Liver (tissue), 9 donors: Measurements from ENCODE around the gene SQOR. TPM values are rescaled to one million over a fixed set of nuclear protein-coding genes. Genes with fewer than 3 reads are reported as not detected.
"Not testable (repeated sequence)": the region's sequence is repeated elsewhere in the genome, so short reads cannot be mapped to it uniquely, and the experiment has no call there.

ENCODE experiments used
- DNase-seq: peaks from one replicate; pipeline ENCODE4 v3.0.0-alpha.2; 2017; ENCODE audit warnings: low spot score
- H3K27ac ChIP-seq, 2 donors: one replicate each; pipeline ENCODE4 v1.7.0; 2013; ENCODE audit warnings: inconsistent platforms in 2 of 2, low read length in 2 of 2, control low read depth in 1 of 2, low read depth in 1 of 2, mild to moderate bottlenecking in 1 of 2
- H3K27me3 ChIP-seq, 4 donors: one replicate each; pipeline versions ENCODE4 v1.6.1 to v1.7.0; 2013; ENCODE audit warnings: low read length in 3 of 4, inconsistent platforms in 1 of 4, mild to moderate bottlenecking in 1 of 4, moderate library complexity in 1 of 4; ENCODE audit not compliant: control insufficient read depth in 4 of 4, insufficient read depth in 4 of 4
- H3K36me3 ChIP-seq, 4 donors: one replicate each; pipeline versions ENCODE4 v1.6.1 to v1.7.0; 2013; ENCODE audit warnings: low read length in 3 of 4, mild to moderate bottlenecking in 3 of 4, low read depth in 1 of 4, moderate library complexity in 1 of 4; ENCODE audit not compliant: control insufficient read depth in 4 of 4, insufficient read depth in 3 of 4
- H3K4me1 ChIP-seq, 4 donors: one replicate each; pipeline versions ENCODE4 v1.6.1 to v1.7.0; 2013; ENCODE audit warnings: low read length in 3 of 4, mild to moderate bottlenecking in 3 of 4, moderate library complexity in 1 of 4; ENCODE audit not compliant: control insufficient read depth in 4 of 4, insufficient read depth in 4 of 4
- H3K4me3 ChIP-seq, 3 donors: one replicate each; pipeline versions ENCODE4 v1.6.1 to v1.7.0; 2013; ENCODE audit warnings: low read length in 3 of 3, control low read depth in 1 of 3, low read depth in 1 of 3, mild to moderate bottlenecking in 1 of 3
- H3K9ac ChIP-seq, 2 donors: one replicate each; pipeline ENCODE4 v1.7.0; 2013; ENCODE audit warnings: low read length in 2 of 2, mild to moderate bottlenecking in 2 of 2, moderate library complexity in 2 of 2, control low read depth in 1 of 2, low read depth in 1 of 2
- H3K9me3 ChIP-seq, 4 donors: one replicate each; pipeline versions ENCODE4 v1.6.1 to v1.7.0; 2013; ENCODE audit warnings: low read length in 3 of 4; ENCODE audit not compliant: control insufficient read depth in 4 of 4
- EGR1 ChIP-seq, 2 donors: IDR thresholded peaks; 2 replicates each; pipeline ENCODE4 v1.6.1; 2016 to 2018; ENCODE audit warnings: antibody characterized with exemption in 2 of 2, low read depth in 2 of 2
- FOXA1 ChIP-seq: IDR thresholded peaks from 2 replicates; pipeline ENCODE4 v1.6.1; 2016; ENCODE audit warnings: antibody characterized with exemption
- FOXA2 ChIP-seq: IDR thresholded peaks from 2 replicates; pipeline ENCODE4 v1.6.1; 2016; ENCODE audit warnings: antibody characterized with exemption
- GABPA ChIP-seq, 2 donors: IDR thresholded peaks in 1 of 2; conservative IDR thresholded peaks in 1 of 2; 2 replicates each; pipeline ENCODE4 v1.6.1; 2016; ENCODE audit warnings: antibody characterized with exemption in 2 of 2, mild to moderate bottlenecking in 1 of 2, moderate library complexity in 1 of 2
- HNF4A ChIP-seq, 2 donors: conservative IDR thresholded peaks; 2 replicates each; pipeline ENCODE4 v1.6.1; 2016; ENCODE audit warnings: antibody characterized with exemption in 2 of 2, mild to moderate bottlenecking in 2 of 2
- HNF4G ChIP-seq: IDR thresholded peaks from 2 replicates; pipeline ENCODE4 v1.6.1; 2016; ENCODE audit warnings: antibody characterized with exemption
- JUND ChIP-seq, 2 donors: IDR thresholded peaks; 2 replicates each; pipeline ENCODE4 v1.6.1; 2016; ENCODE audit warnings: antibody characterized with exemption in 2 of 2
- NR2F2 ChIP-seq: IDR thresholded peaks from 2 replicates; pipeline ENCODE4 v1.6.1; 2016; ENCODE audit warnings: antibody characterized with exemption
- RAD21 ChIP-seq, 2 donors: IDR thresholded peaks; 2 replicates each; pipeline ENCODE4 v1.6.1; 2016; ENCODE audit warnings: antibody characterized with exemption in 2 of 2, mild to moderate bottlenecking in 2 of 2
- RXRA ChIP-seq, 2 donors: IDR thresholded peaks; 2 replicates each; pipeline ENCODE4 v1.6.1; 2017 to 2018; ENCODE audit warnings: antibody characterized with exemption in 2 of 2, mild to moderate bottlenecking in 1 of 2
- SP1 ChIP-seq: IDR thresholded peaks from 2 replicates; pipeline ENCODE4 v1.6.1; 2018; ENCODE audit warnings: antibody characterized with exemption, mild to moderate bottlenecking
- TAF1 ChIP-seq: conservative IDR thresholded peaks from 2 replicates; pipeline ENCODE4 v1.6.1; 2016; ENCODE audit warnings: antibody characterized with exemption, mild to moderate bottlenecking
- YY1 ChIP-seq: IDR thresholded peaks from 2 replicates; pipeline ENCODE4 v1.6.1; 2016; ENCODE audit warnings: antibody characterized with exemption, mild to moderate bottlenecking
- WGBS: extraction: QIAGEN DNeasy Blood & Tissue Kit; methylation state at CpG from one replicate; pipeline ENCODE4 v1.1.7; 2013; 5-methylcytosine and 5-hydroxymethylcytosine counted together
- polyA plus RNA-seq, 2 donors: library from polyadenylated mRNA; stranded (reverse) in 1 of 2; unstranded in 1 of 2; fragments of 200-250 nt in 1 of 2; fragments of >200 nt in 1 of 2; fragmentation: Nextera tagmentation in 1 of 2; extraction: Ambion mirVana in 1 of 2; gene quantifications; one replicate each; pipeline versions ENCODE4 v1.2.1 to v1.2.3, GENCODE V29; 2013 to 2015
- total RNA-seq, 2 donors: library from RNA; depleted of rRNA; stranded (reverse); fragments of >200 nt; gene quantifications; one replicate each; pipeline ENCODE4 v1.2.3, GENCODE V29; 2014
- TF ChIP-seq, protein P1 (sequence below): IDR thresholded peaks from 2 replicates; pipeline ENCODE4 v1.6.1; 2016; ENCODE audit warnings: antibody characterized with exemption
- TF ChIP-seq, protein P2 (sequence below): fragments of 150-350 bp; IDR thresholded peaks from 2 replicates; pipeline ENCODE4 v1.5.1; 2017; ENCODE audit warnings: improper control_type of control experiment, low read depth, low read length; ENCODE audit not compliant: missing input control
- TF ChIP-seq, protein P3 (sequence below): IDR thresholded peaks from 2 replicates; pipeline ENCODE4 v1.6.1; 2016; ENCODE audit warnings: antibody characterized with exemption
- TF ChIP-seq, protein P4 (sequence below): IDR thresholded peaks from 2 replicates; pipeline ENCODE4 v1.6.1; 2016; ENCODE audit warnings: antibody characterized with exemption
- TF ChIP-seq, protein P5 (sequence below): IDR thresholded peaks from 2 replicates; pipeline ENCODE4 v1.6.1; 2016; ENCODE audit warnings: antibody characterized with exemption, mild to moderate bottlenecking
- donor health status: healthy.
- donor health status: healthy.
- donor health status: healthy.
- donor health status: healthy.
- donor health status: healthy.

SQOR gene
- total and polyA plus RNA-seq, 4 donors: 29.6 to 41.7 (median 35.1) TPM

DNA sequence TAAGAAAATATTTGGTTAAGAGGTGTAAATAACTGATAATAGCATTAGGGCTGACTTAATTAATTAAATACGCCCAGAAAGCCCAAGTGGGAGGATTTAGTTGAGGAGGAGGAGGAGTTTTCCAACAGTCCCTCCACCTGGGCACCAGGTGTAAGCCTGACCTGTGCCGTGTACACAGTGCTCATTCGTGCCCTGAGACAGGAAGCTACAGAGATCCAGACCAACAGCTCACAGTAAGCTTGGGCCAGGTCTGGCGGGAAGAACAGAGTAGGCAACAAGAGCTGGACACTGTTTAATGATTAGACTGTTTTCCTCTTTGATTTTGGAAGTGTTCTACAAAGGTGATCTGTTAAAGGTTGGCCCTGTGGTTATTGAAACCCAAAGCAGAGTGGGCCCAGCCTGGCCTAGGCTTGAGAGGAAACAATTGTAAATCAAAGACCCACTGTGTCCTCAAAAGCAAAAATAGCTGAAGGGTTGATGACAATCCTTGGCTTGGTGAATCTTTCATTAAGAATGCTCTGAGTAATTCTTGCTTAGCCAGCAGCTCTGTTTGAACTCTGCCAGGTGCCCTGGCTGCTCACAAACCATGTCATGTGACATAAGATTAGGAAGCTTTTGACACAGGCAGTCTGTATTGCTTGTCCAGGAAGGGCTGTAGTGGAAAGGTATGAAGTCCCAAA, 13.8 kb downstream of the SQOR start:
- no peaks in the 10 kb centered on the region for H3K9me3 ChIP-seq
- H3K4me1 ChIP-seq: peaks cover 3 to 22% (median 16%) of the 10 kb centered on the region in 4 donors
- no peak overlapping the region for H3K9ac ChIP-seq
- peak overlapping the region; percentile 72 to 90 for H3K27ac ChIP-seq
- WGBS: 31% methylated on average over 4 of the region's 4 CpGs
- no peaks in the 10 kb centered on the region for H3K36me3 ChIP-seq
- no peak overlapping the region for H3K4me3 ChIP-seq
- no peak for DNase-seq
- no peaks in the 10 kb centered on the region for H3K27me3 ChIP-seq
- TF ChIP-seq, protein P1, sequence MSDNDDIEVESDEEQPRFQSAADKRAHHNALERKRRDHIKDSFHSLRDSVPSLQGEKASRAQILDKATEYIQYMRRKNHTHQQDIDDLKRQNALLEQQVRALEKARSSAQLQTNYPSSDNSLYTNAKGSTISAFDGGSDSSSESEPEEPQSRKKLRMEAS: peak; percentile 65
- TF ChIP-seq GABPA (IDR thresholded peaks at IDR 0.05 in 1 of 2, conservative IDR thresholded peaks at IDR 0.05 in 1 of 2) (peak in 1 of 2 donors; percentile 40), YY1 (peak; percentile 52), RAD21 (IDR thresholded peaks at IDR 0.05) (peak in 1 of 2 donors; percentile 22), FOXA2 (no peak), JUND (IDR thresholded peaks at IDR 0.05) (peak in 1 of 2 donors; percentile 50), TAF1 (no peak), FOXA1 (no peak), HNF4G (no peak), NR2F2 (no peak), HNF4A (conservative IDR thresholded peaks at IDR 0.05) (peak; percentile 52 to 54), EGR1 (IDR thresholded peaks at IDR 0.05; ENCODE audit: low read depth in 2 of 2) (no peak), SP1 (peak; percentile 59), RXRA (IDR thresholded peaks at IDR 0.05) (peak; percentile 56 to 69)
- TF ChIP-seq, protein P2, sequence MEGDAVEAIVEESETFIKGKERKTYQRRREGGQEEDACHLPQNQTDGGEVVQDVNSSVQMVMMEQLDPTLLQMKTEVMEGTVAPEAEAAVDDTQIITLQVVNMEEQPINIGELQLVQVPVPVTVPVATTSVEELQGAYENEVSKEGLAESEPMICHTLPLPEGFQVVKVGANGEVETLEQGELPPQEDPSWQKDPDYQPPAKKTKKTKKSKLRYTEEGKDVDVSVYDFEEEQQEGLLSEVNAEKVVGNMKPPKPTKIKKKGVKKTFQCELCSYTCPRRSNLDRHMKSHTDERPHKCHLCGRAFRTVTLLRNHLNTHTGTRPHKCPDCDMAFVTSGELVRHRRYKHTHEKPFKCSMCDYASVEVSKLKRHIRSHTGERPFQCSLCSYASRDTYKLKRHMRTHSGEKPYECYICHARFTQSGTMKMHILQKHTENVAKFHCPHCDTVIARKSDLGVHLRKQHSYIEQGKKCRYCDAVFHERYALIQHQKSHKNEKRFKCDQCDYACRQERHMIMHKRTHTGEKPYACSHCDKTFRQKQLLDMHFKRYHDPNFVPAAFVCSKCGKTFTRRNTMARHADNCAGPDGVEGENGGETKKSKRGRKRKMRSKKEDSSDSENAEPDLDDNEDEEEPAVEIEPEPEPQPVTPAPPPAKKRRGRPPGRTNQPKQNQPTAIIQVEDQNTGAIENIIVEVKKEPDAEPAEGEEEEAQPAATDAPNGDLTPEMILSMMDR: no peak
- TF ChIP-seq, protein P3, sequence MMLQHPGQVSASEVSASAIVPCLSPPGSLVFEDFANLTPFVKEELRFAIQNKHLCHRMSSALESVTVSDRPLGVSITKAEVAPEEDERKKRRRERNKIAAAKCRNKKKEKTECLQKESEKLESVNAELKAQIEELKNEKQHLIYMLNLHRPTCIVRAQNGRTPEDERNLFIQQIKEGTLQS: no peak
- TF ChIP-seq, protein P4, sequence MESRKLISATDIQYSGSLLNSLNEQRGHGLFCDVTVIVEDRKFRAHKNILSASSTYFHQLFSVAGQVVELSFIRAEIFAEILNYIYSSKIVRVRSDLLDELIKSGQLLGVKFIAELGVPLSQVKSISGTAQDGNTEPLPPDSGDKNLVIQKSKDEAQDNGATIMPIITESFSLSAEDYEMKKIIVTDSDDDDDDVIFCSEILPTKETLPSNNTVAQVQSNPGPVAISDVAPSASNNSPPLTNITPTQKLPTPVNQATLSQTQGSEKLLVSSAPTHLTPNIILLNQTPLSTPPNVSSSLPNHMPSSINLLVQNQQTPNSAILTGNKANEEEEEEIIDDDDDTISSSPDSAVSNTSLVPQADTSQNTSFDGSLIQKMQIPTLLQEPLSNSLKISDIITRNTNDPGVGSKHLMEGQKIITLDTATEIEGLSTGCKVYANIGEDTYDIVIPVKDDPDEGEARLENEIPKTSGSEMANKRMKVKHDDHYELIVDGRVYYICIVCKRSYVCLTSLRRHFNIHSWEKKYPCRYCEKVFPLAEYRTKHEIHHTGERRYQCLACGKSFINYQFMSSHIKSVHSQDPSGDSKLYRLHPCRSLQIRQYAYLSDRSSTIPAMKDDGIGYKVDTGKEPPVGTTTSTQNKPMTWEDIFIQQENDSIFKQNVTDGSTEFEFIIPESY: peak; percentile 33
- TF ChIP-seq, protein P5, sequence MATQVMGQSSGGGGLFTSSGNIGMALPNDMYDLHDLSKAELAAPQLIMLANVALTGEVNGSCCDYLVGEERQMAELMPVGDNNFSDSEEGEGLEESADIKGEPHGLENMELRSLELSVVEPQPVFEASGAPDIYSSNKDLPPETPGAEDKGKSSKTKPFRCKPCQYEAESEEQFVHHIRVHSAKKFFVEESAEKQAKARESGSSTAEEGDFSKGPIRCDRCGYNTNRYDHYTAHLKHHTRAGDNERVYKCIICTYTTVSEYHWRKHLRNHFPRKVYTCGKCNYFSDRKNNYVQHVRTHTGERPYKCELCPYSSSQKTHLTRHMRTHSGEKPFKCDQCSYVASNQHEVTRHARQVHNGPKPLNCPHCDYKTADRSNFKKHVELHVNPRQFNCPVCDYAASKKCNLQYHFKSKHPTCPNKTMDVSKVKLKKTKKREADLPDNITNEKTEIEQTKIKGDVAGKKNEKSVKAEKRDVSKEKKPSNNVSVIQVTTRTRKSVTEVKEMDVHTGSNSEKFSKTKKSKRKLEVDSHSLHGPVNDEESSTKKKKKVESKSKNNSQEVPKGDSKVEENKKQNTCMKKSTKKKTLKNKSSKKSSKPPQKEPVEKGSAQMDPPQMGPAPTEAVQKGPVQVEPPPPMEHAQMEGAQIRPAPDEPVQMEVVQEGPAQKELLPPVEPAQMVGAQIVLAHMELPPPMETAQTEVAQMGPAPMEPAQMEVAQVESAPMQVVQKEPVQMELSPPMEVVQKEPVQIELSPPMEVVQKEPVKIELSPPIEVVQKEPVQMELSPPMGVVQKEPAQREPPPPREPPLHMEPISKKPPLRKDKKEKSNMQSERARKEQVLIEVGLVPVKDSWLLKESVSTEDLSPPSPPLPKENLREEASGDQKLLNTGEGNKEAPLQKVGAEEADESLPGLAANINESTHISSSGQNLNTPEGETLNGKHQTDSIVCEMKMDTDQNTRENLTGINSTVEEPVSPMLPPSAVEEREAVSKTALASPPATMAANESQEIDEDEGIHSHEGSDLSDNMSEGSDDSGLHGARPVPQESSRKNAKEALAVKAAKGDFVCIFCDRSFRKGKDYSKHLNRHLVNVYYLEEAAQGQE: no peak

DNA sequence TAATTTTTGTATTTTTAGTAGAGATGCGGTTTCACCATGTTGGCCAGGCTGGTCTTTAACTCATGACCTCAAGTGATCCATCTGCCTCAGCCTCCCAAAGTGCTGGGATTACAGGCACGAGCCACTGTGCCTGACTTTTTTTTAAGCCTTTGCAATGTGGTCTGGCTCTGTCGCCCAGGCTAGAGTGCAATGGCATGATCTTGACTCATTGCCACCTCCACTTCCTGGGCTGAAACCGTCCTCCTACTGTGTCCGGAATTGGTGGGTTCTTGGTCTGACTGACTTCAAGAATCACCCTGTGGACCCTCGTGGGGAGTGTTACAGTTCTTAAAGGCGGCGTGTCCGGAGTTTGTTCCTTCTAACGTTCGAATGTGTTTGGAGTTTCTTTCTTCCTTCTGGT, 15.2 kb downstream of the SQOR start:
- Histone ChIP-seq H3K4me1 (peaks cover 3 to 24% (median 16%) of the 10 kb centered on the region in 4 donors), H3K27ac (peak overlapping the region in 1 of 2 donors; percentile 90)
- WGBS: 76% methylated on average over 11 of the region's 11 CpGs
- DNase-seq, H3K4me3 ChIP-seq, H3K9me3 ChIP-seq, H3K27me3 ChIP-seq, H3K36me3 ChIP-seq, H3K9ac ChIP-seq: not testable (repeated sequence)
